GM12878 (cell line): ENCODE measurements around the gene PAPSS2. TPM values are rescaled to one million over a fixed set of nuclear protein-coding genes. Genes with fewer than 3 reads are reported as not detected.

ENCODE experiments used
- ATAC-seq: fragments of 200-7000 bp; cut with Tn5 transposase; 3 replicates; pipeline ENCODE4 v1.9.1; 2020; ENCODE audit warnings: mild to moderate bottlenecking, moderate library complexity
- BruUV-seq: library from RNA; stranded (reverse); fragments of 400-500 nt; replicated peaks from 2 replicates; lab custom pipeline; 2021; lab: Mats Ljungman, UMichigan
- CTCF ChIA-PET: fragments of 300-600 bp; sonication (Branson Sonifier 250); formaldehyde crosslinking; extraction: SDS; loops from one replicate; lab custom pipeline; 2021; ENCODE audit warnings: inconsistent platforms; lab: Yijun Ruan, JAX
- POLR2A ChIA-PET: fragments of 350-600 bp; formaldehyde crosslinking; extraction: SDS; loops from one replicate; lab custom pipeline; 2021; ENCODE audit warnings: inconsistent platforms; lab: Charles Lee
- RAD21 ChIA-PET: fragments of 300-600 bp; sonication (Branson Sonifier 250); formaldehyde crosslinking; loops from one replicate; lab custom pipeline; 2023; ENCODE audit warnings: antibody characterized with exemption; ENCODE audit not compliant: unreplicated experiment; lab: Charles Lee
- SMC1A ChIA-PET: fragments of 300-600 bp; sonication (Branson Sonifier 250); formaldehyde crosslinking; loops from one replicate; lab custom pipeline; 2023; ENCODE audit not compliant: unreplicated experiment, uncharacterized antibody; lab: Charles Lee
- DNase-seq: peaks from one replicate; pipeline ENCODE4 v3.0.0-alpha.2; 2011; ENCODE audit warnings: low read depth, low spot score
- FAIRE-seq: peaks from 3 replicates; lab custom pipeline; 2011; peaks lifted over from hg19 to GRCh38; lab: Jason Lieb, UNC
- H2AFZ ChIP-seq: 2 replicates; pipeline ENCODE4 v1.6.0; 2011; ENCODE audit warnings: low read depth, low read length, control low read depth; ENCODE audit not compliant: control insufficient read depth
- H3K27ac ChIP-seq: 2 replicates; pipeline ENCODE4 v1.5.1; 2011; ENCODE audit warnings: control low read depth; ENCODE audit not compliant: control insufficient read depth, insufficient read depth
- H3K27me3 ChIP-seq, 2 experiments: replicated peaks in 1 of 2; 2 replicates each; pipeline versions ENCODE4 v1.6.0 to v1.6.1; 2011; ENCODE audit warnings: low read length in 1 of 2; ENCODE audit not compliant: control insufficient read depth in 2 of 2, insufficient read depth in 2 of 2
- H3K36me3 ChIP-seq, 2 experiments: 2 replicates each; pipeline ENCODE4 v1.5.1; 2011; ENCODE audit warnings: low read length in 1 of 2; ENCODE audit not compliant: control insufficient read depth in 2 of 2, insufficient read depth in 2 of 2
- H3K4me1 ChIP-seq: 2 replicates; pipeline ENCODE4 v1.6.1; 2011; ENCODE audit warnings: mild to moderate bottlenecking, low read length, moderate library complexity, mixed read lengths; ENCODE audit not compliant: control insufficient read depth, insufficient read depth
- H3K4me2 ChIP-seq: 2 replicates; pipeline ENCODE4 v1.6.0; 2011; ENCODE audit warnings: control low read depth; ENCODE audit not compliant: control insufficient read depth, insufficient read depth
- H3K4me3 ChIP-seq: fragments of 200-600 bp; sonication (generic); 2 replicates; pipeline ENCODE4 v1.5.1; 2016
- H3K79me2 ChIP-seq: 2 replicates; pipeline ENCODE4 v1.6.0; 2011; ENCODE audit warnings: low read length; ENCODE audit not compliant: control insufficient read depth, insufficient read depth
- H3K9ac ChIP-seq: 2 replicates; pipeline ENCODE4 v1.8.0; 2011; ENCODE audit warnings: low read length, control low read depth, mixed read lengths; ENCODE audit not compliant: control insufficient read depth, insufficient read depth
- H3K9me3 ChIP-seq: replicated peaks from 3 replicates; pipeline ENCODE4 v1.5.1; 2011; ENCODE audit warnings: mild to moderate bottlenecking, low read length; ENCODE audit not compliant: control insufficient read depth, insufficient read depth
- H4K20me1 ChIP-seq: 2 replicates; pipeline ENCODE4 v1.6.0; 2011; ENCODE audit not compliant: control insufficient read depth, insufficient read depth
- CHD1 ChIP-seq: IDR thresholded peaks from 2 replicates; pipeline ENCODE4 v1.6.1; 2012; ENCODE audit warnings: low read depth, low read length, improper control_type of control experiment
- CREB1 ChIP-seq: IDR thresholded peaks from 2 replicates; pipeline ENCODE4 v1.6.1; 2012; ENCODE audit warnings: low read depth, mild to moderate bottlenecking, inconsistent platforms
- FOS ChIP-seq: IDR thresholded peaks from 3 replicates; pipeline ENCODE4 v1.6.1; 2011; ENCODE audit warnings: borderline replicate concordance; ENCODE audit not compliant: insufficient read length; ENCODE audit errors: extremely low read depth
- IKZF2 ChIP-seq, 2 experiments: fragments of 450-650 bp; IDR thresholded peaks; 2 replicates each; pipeline ENCODE4 v1.6.1; 2017; ENCODE audit warnings: mild to moderate bottlenecking in 2 of 2, moderate library complexity in 2 of 2
- IRF4 ChIP-seq: IDR thresholded peaks from 2 replicates; pipeline ENCODE4 v1.6.1; 2011; ENCODE audit warnings: low read depth, low read length
- JUND ChIP-seq: IDR thresholded peaks from 2 replicates; pipeline ENCODE4 v1.6.1; 2012; ENCODE audit warnings: low read depth, mild to moderate bottlenecking, low read length, improper control_type of control experiment, moderate library complexity
- MAX ChIP-seq: IDR thresholded peaks from 2 replicates; pipeline ENCODE4 v1.6.1; 2012; ENCODE audit warnings: low read depth, low read length, improper control_type of control experiment
- NFYA ChIP-seq: IDR thresholded peaks from 2 replicates; pipeline ENCODE4 v1.6.1; 2011; ENCODE audit warnings: low read depth, mild to moderate bottlenecking, low read length, improper control_type of control experiment, borderline replicate concordance
- NR2F1 ChIP-seq: fragments of 450-650 bp; conservative IDR thresholded peaks from 2 replicates; pipeline ENCODE4 v1.6.1; 2017; ENCODE audit warnings: mild to moderate bottlenecking
- REST ChIP-seq: IDR thresholded peaks from 2 replicates; pipeline ENCODE4 v1.6.1; 2012; ENCODE audit warnings: mild to moderate bottlenecking, low read depth, low read length
- SMARCA5 ChIP-seq: fragments of 450-650 bp; IDR thresholded peaks from 2 replicates; pipeline ENCODE4 v1.6.1; 2017; ENCODE audit warnings: mild to moderate bottlenecking
- SMC3 ChIP-seq: IDR thresholded peaks from 2 replicates; pipeline ENCODE4 v1.6.1; 2011; ENCODE audit warnings: low read length, improper control_type of control experiment, borderline replicate concordance
- TARDBP ChIP-seq: IDR thresholded peaks from 2 replicates; pipeline ENCODE4 v1.6.1; 2016; ENCODE audit warnings: borderline replicate concordance
- ZNF24 ChIP-seq: fragments of 450-650 bp; IDR thresholded peaks from 2 replicates; pipeline ENCODE4 v1.6.1; 2017; ENCODE audit warnings: antibody characterized with exemption, mild to moderate bottlenecking
- ZSCAN29 ChIP-seq: fragments of 450-650 bp; IDR thresholded peaks from 2 replicates; pipeline ENCODE4 v1.6.1; 2017; ENCODE audit warnings: mild to moderate bottlenecking, moderate library complexity
- WGBS: methylation state at CpG from one replicate; pipeline ENCODE4 v1.1.6; 2016; ENCODE audit warnings: low lambda C conversion rate; ENCODE audit not compliant: insufficient replicate concordance, insufficient coverage; ENCODE audit errors: missing lambda C conversion rate; 5-methylcytosine and 5-hydroxymethylcytosine counted together
- in situ Hi-C: fragments of 300-500 bp; cut with MboI; formaldehyde crosslinking; loops from 9 replicates; pipeline ENCODE4 v1.14.3; 2018; ENCODE audit warnings: mixed read lengths
- intact Hi-C: fragments of 100-400 bp; cut with micrococcal nuclease; formaldehyde crosslinking; loops from one replicate; pipeline ENCODE4 v1.14.2; 2022; ENCODE audit not compliant: unreplicated experiment
- polyA plus RNA-seq, 11 experiments: library from polyadenylated mRNA; depleted of rRNA in 4 of 11; unstranded in 6 of 11; stranded (reverse) in 5 of 11; fragments of >200 nt; fragmentation: Nextera tagmentation in 4 of 11; fragmentation: Illumina TruSeq in 1 of 11; extraction: Ambion mirVana in 4 of 11; extraction: Trizol in 1 of 11; gene quantifications; 1 replicate in 1 of 11; 2 replicates in 10 of 11; pipeline versions ENCODE4 v1.2.1 to v1.2.3, GENCODE V29; 2011 to 2016; ENCODE audit warnings: inconsistent platforms in 2 of 11, missing spikeins in 2 of 11, low read depth in 1 of 11
- total RNA-seq, 4 experiments: library from RNA; depleted of rRNA in 3 of 4; stranded (reverse); fragments of >200 nt in 3 of 4; fragmentation: Illumina TruSeq in 1 of 4; extraction: Trizol in 1 of 4; gene quantifications; 2 replicates each; pipeline versions ENCODE4 v1.2.1 to v1.2.3, GENCODE V29; 2013 to 2021

The PAPSS2 gene
- total and polyA plus RNA-seq, 10 of the 15 experiments (the other 5 are each of a cell fraction or from before 2014, with no cell fraction given) = 0.15 to 2.1 (median 0.37) TPM

DNA sequence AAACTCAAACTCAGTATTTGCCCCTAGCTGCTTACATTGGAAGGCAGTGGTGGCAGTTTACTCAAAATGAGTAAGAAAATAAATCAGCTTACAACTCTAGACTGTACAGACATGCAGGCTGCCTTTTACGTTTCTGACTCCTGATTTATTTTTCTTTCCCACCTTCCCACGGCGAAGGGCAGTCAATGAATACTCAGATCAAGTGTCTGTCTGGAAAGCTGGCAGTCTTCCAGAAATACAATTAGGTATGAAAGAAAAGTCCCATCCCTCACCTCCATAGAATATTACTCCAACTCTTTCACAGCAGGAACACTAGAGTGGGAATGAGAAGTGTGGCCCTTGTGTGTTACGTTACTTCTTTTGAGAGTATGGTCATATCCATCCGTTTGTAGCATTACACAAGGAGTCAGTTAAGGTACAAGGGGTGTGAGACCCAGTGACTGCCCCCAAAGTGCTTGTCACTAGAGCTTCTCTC is 1.3 kb upstream of the PAPSS2 start:
- no peaks in the 10 kb centered on the region for H3K79me2 ChIP-seq
- H3K9me3 ChIP-seq = no peaks in the 10 kb centered on the region
- no peaks in the 10 kb centered on the region for H3K36me3 ChIP-seq
- DNase-seq = no peak
- no peak for FAIRE-seq
- no peak for ATAC-seq
- H3K4me1 ChIP-seq = no peaks in the 10 kb centered on the region; the same call in 1 of the 2 replicates
- peaks cover 3 to 4% of the 10 kb centered on the region in 2 experiments for H3K27me3 ChIP-seq
- ChIA-PET CTCF (interaction anchor here (0.8 to 2.2 kb wide), 5 partner anchors 10 to 894 kb away, joined by 3 to 9 read pairs (median 3); no protein-coding TSS in a partner anchor), SMC1A (interaction anchor here (1.0 to 1.7 kb wide), 3 partner anchors 76 to 730 kb away, joined by 3 to 5 read pairs (median 4); no protein-coding TSS in a partner anchor), POLR2A (interaction anchor here (0.5 to 0.6 kb wide), 2 partner anchors 144 to 720 kb away, joined by 3 read pairs; no protein-coding TSS in a partner anchor), RAD21 (no interaction called here)
- BruUV-seq = no TSS peak
- TF ChIP-seq SMARCA5 = no peak
- no peak for TF ChIP-seq IKZF2 (IDR thresholded peaks at IDR 0.05)
- TF ChIP-seq FOS = no peak
- no peak for TF ChIP-seq NR2F1
- no peak for TF ChIP-seq MAX
- no peak for TF ChIP-seq JUND
- TF ChIP-seq CREB1 = no peak
- no peak for TF ChIP-seq TARDBP
- no peak for TF ChIP-seq SMC3
- TF ChIP-seq CHD1 = no peak
- TF ChIP-seq NFYA = no peak
- TF ChIP-seq ZNF24 = no peak
- no peak for TF ChIP-seq IRF4
- TF ChIP-seq ZSCAN29 = no peak
- no peak for TF ChIP-seq REST
- H3K9ac ChIP-seq = no peak overlapping the region
- in situ Hi-C loops (loop anchor here (5.0 kb wide), 1 partner anchor 74 kb away; no protein-coding TSS in a partner anchor), intact Hi-C loops (no loop called here)
- no peak overlapping the region for H3K27ac ChIP-seq
- H4K20me1 ChIP-seq = no peaks in the 10 kb centered on the region
- no peak overlapping the region for H2AFZ ChIP-seq
- no peak overlapping the region for H3K4me3 ChIP-seq
- 90% methylated on average over 5 of the region's 5 CpGs for WGBS
- H3K4me2 ChIP-seq = no peak overlapping the region
